Smooth muscle cell (in vitro differentiated cells): Measurements from ENCODE around the gene HERC3. TPM values are rescaled to one million over a fixed set of nuclear protein-coding genes. Genes with fewer than 3 reads are reported as not detected.

Experiments used
- DNase-seq: peaks from one replicate; lab custom pipeline; 2025; ENCODE audit not compliant: unreplicated experiment; lab: John Stamatoyannopoulos, UW
- H2AFZ ChIP-seq: fragments of 200-600 bp; sonication (generic); 2 replicates; pipeline ENCODE4 v1.6.0; 2016; ENCODE audit warnings: antibody characterized with exemption, low read depth, mild to moderate bottlenecking
- H3F3A ChIP-seq: fragments of 200-600 bp; sonication (generic); 2 replicates; pipeline ENCODE4 v1.6.0; 2017; ENCODE audit warnings: antibody characterized with exemption, low read depth
- H3K27ac ChIP-seq: fragments of 200-600 bp; sonication (generic); 2 replicates; pipeline ENCODE4 v1.5.1; 2016; ENCODE audit warnings: low read depth, mild to moderate bottlenecking
- H3K27me3 ChIP-seq: fragments of 200-600 bp; sonication (generic); 2 replicates; pipeline ENCODE4 v1.6.1; 2016; ENCODE audit warnings: low read depth, mild to moderate bottlenecking
- H3K36me3 ChIP-seq: fragments of 200-600 bp; sonication (generic); 2 replicates; pipeline ENCODE4 v1.5.1; 2016; ENCODE audit warnings: low read depth
- H3K4me1 ChIP-seq: fragments of 200-600 bp; sonication (generic); 2 replicates; pipeline ENCODE4 v1.5.1; 2016; ENCODE audit warnings: low read depth
- H3K4me2 ChIP-seq: fragments of 200-600 bp; sonication (generic); 2 replicates; pipeline ENCODE4 v1.6.0; 2016; ENCODE audit warnings: mild to moderate bottlenecking
- H3K4me3 ChIP-seq: fragments of 200-600 bp; sonication (generic); 2 replicates; pipeline ENCODE4 v1.5.1; 2016; ENCODE audit warnings: mild to moderate bottlenecking
- H3K79me2 ChIP-seq: fragments of 200-600 bp; sonication (generic); 2 replicates; pipeline ENCODE4 v1.6.0; 2016; ENCODE audit warnings: low read depth, mild to moderate bottlenecking
- H3K9ac ChIP-seq: fragments of 200-600 bp; sonication (generic); 2 replicates; pipeline ENCODE4 v1.6.0; 2016; ENCODE audit warnings: low read depth
- H3K9me3 ChIP-seq: fragments of 200-600 bp; sonication (generic); replicated peaks from 2 replicates; pipeline ENCODE4 v1.5.1; 2016; ENCODE audit warnings: low read depth
- H4K20me1 ChIP-seq: fragments of 200-600 bp; sonication (generic); 2 replicates; pipeline ENCODE4 v1.6.0; 2016; ENCODE audit warnings: low read depth
- CTCF ChIP-seq: fragments of 200-600 bp; sonication (generic); IDR thresholded peaks from 2 replicates; pipeline ENCODE4 v1.5.1; 2017; ENCODE audit warnings: borderline replicate concordance, mild to moderate bottlenecking, antibody characterized with exemption; ENCODE audit not compliant: insufficient read depth, poor library complexity, severe bottlenecking
- WGBS: methylation state at CpG from one replicate; pipeline ENCODE4 v1.1.7; 2016; ENCODE audit warnings: low lambda C conversion rate; 5-methylcytosine and 5-hydroxymethylcytosine counted together
- polyA plus RNA-seq: library from polyadenylated mRNA; unstranded; fragments of >200 nt; fragmentation: Nextera tagmentation; extraction: Ambion mirVana; gene quantifications from 2 replicates; pipeline ENCODE4 v1.2.1, GENCODE V29; 2016
- total RNA-seq: library from RNA; depleted of rRNA; stranded (reverse); fragments of >200 nt; gene quantifications from 2 replicates; pipeline ENCODE4 v1.2.3, GENCODE V29; 2014

The HERC3 gene
- total and polyA plus RNA-seq, 2 experiments from 2014 or later = 14.5 to 20.2 TPM

GRCh38 chr4:88616275-88617150 is 24.2 kb downstream of the HERC3 start:
- Histone ChIP-seq H3K27me3 (no peaks in the 10 kb centered on the region), H3K9me3 (no peaks in the 10 kb centered on the region), H2AFZ (no peak overlapping the region), H3K27ac (peak overlapping the region; percentile 8), H3F3A (peaks cover 3% of the 10 kb centered on the region), H3K4me3 (no peak overlapping the region), H3K4me2 (no peak overlapping the region), H4K20me1 (no peaks in the 10 kb centered on the region), H3K4me1 (peaks cover 14% of the 10 kb centered on the region), H3K79me2 (peaks cover 4% of the 10 kb centered on the region), H3K9ac (no peak overlapping the region), H3K36me3 (no peaks in the 10 kb centered on the region)
- no peak for DNase-seq
- 91% methylated on average over 4 of the region's 4 CpGs for WGBS
- no peak for TF ChIP-seq CTCF

- Histone ChIP-seq H3K27ac (no peak overlapping the region), H3K4me1 (no peaks in the 10 kb centered on the region), H3K27me3 (no peaks in the 10 kb centered on the region), H3K79me2 (peaks cover 8% of the 10 kb centered on the region), H3K36me3 (no peaks in the 10 kb centered on the region), H3K4me3 (no peak overlapping the region), H3K9me3 (no peaks in the 10 kb centered on the region), H2AFZ (no peak overlapping the region), H4K20me1 (no peaks in the 10 kb centered on the region), H3K4me2 (no peak overlapping the region), H3K9ac (no peak overlapping the region), H3F3A (no peaks in the 10 kb centered on the region)
- TF ChIP-seq CTCF = no peak
- no peak for DNase-seq
- 94% methylated on average over 3 of the region's 3 CpGs for WGBS
Measured at GRCh38 chr4:88618782-88619485, 26.7 kb downstream of the HERC3 start.

- H3K36me3 ChIP-seq = no peaks in the 10 kb centered on the region
- 83% methylated on average over 1 of the region's 1 CpG for WGBS
- no peak overlapping the region for H3K4me2 ChIP-seq
- H3K27me3 ChIP-seq = no peaks in the 10 kb centered on the region
- DNase-seq = no peak
- no peak for TF ChIP-seq CTCF
- H3K79me2 ChIP-seq = peaks cover 13% of the 10 kb centered on the region
- no peak overlapping the region for H2AFZ ChIP-seq
- no peak overlapping the region for H3K27ac ChIP-seq
- H3F3A ChIP-seq = no peaks in the 10 kb centered on the region
- no peak overlapping the region for H3K9ac ChIP-seq
- H3K4me1 ChIP-seq = no peaks in the 10 kb centered on the region
- no peaks in the 10 kb centered on the region for H3K9me3 ChIP-seq
- no peak overlapping the region for H3K4me3 ChIP-seq
- no peaks in the 10 kb centered on the region for H4K20me1 ChIP-seq
Measured at GRCh38 chr4:88619971-88620370, 27.7 kb downstream of the HERC3 start.
